Adrenal gland (tissue), 12 donors: Measurements from ENCODE around the gene AMPH. TPM values are rescaled to one million over a fixed set of nuclear protein-coding genes. Genes with fewer than 3 reads are reported as not detected.
A peak's percentile ranks its signal among the peaks of the same experiment; 100 is the strongest.

Source experiments
- DNase-seq, 7 donors: peaks; one replicate each; pipeline ENCODE4 v3.0.0-alpha.2; 2019 to 2020
- H3K27ac ChIP-seq, 5 donors: fragments of 200-600 bp; sonication (generic) in 4 of 5; 1 replicate in 3 of 5; 2 replicates in 2 of 5; pipeline versions ENCODE4 v1.5.1 to v1.8.0; 2016 to 2020; ENCODE audit warnings: mild to moderate bottlenecking in 1 of 5
- H3K27me3 ChIP-seq: fragments of 200-600 bp; 2 replicates; pipeline ENCODE4 v1.8.0; 2021
- H3K36me3 ChIP-seq, 2 donors: fragments of 200-600 bp; replicated peaks in 1 of 2; 1 replicate in 1 of 2; 2 replicates in 1 of 2; pipeline versions ENCODE4 v1.5.1 to v1.8.0; 2018 to 2022
- H3K4me1 ChIP-seq, 2 donors: fragments of 200-600 bp; replicated peaks in 1 of 2; 1 replicate in 1 of 2; 2 replicates in 1 of 2; pipeline versions ENCODE4 v1.5.1 to v1.8.0; 2018 to 2021
- H3K4me3 ChIP-seq, 4 donors: fragments of 200-600 bp; sonication (generic) in 3 of 4; one replicate each; pipeline ENCODE4 v1.5.1; 2016 to 2018
- H3K9me3 ChIP-seq, 3 donors: fragments of 200-600 bp; sonication (generic) in 1 of 3; replicated peaks in 1 of 3; 1 replicate in 2 of 3; 2 replicates in 1 of 3; pipeline versions ENCODE4 v1.5.1 to v1.8.0; 2016 to 2021
- POLR2A ChIP-seq, 2 donors: fragments of 450-650 bp; IDR thresholded peaks; one replicate each; pipeline ENCODE4 v1.6.1; 2017; ENCODE audit warnings: antibody characterized with exemption in 2 of 2, mild to moderate bottlenecking in 2 of 2, moderate library complexity in 1 of 2
- WGBS, 4 donors: extraction: QIAGEN DNeasy Blood & Tissue Kit in 2 of 4; methylation state at CpG; one replicate each; pipeline versions ENCODE4 v1.1.5 to v1.1.7; 2013 to 2017; 5-methylcytosine and 5-hydroxymethylcytosine counted together
- intact Hi-C, 2 donors: fragments of 100-400 bp; cut with DNase I; formaldehyde crosslinking; loops; one replicate each; pipeline versions ENCODE4 v1.14.1 to v1.15.0; 2022 to 2023
- polyA plus RNA-seq, 3 donors: library from polyadenylated mRNA; stranded (reverse); fragments of 200-250 nt in 2 of 3; fragments of 350-450 nt in 1 of 3; fragmentation: Illumina TruSeq in 1 of 3; extraction: RNeasy Lipid Tissue Mini Kit (QIAGEN cat#74804) in 1 of 3; gene quantifications; one replicate each; pipeline ENCODE4 v1.2.3, GENCODE V29; 2013 to 2014
- total RNA-seq, 9 donors: library from RNA; depleted of rRNA in 4 of 9; stranded (reverse); fragments of >200 nt in 4 of 9; fragments of 120-200 nt in 1 of 9; fragmentation: NEBNext Ultra II Directional in 1 of 9; extraction: Animal tissue kit (Norgen Biotek cat#: 25700) in 1 of 9; gene quantifications; one replicate each; pipeline versions ENCODE4 v1.1.0 to v1.2.4, GENCODE V29; 2013 to 2023
- TF ChIP-seq, protein P1 (sequence below), 6 experiments: fragments of 450-650 bp in 4 of 6; fragments of 200-600 bp in 2 of 6; sonication (generic) in 1 of 6; IDR thresholded peaks; 1 replicate in 5 of 6; 2 replicates in 1 of 6; pipeline versions ENCODE4 v1.5.1 to v1.8.0; 2016 to 2021; ENCODE audit warnings: antibody characterized with exemption in 6 of 6, mild to moderate bottlenecking in 2 of 6, moderate library complexity in 1 of 6
- donor health status: healthy with polysubstance abuse.
- donor health status: Bipolar disorder and iron deficiency.
- donor health status: DM: yes; HTN: yes; CAD: no.
- donor health status: DM: no; HTN: no; CAD: no.
- donor health status: DM: no; HTN: no; CAD: no.
- donor health status: DM: yes; HTN: yes; CAD: no.

AMPH gene
- total and polyA plus RNA-seq, 12 donors: 0.18 to 4.4 (median 1.1) TPM; not detected in 1

GRCh38 chr7:38476764-38477163, 154.4 kb downstream of the AMPH start:
- Histone ChIP-seq H3K36me3 (no peaks in the 10 kb centered on the region), H3K4me1 (no peaks in the 10 kb centered on the region), H3K27me3 (no peaks in the 10 kb centered on the region), H3K4me3 (no peak overlapping the region), H3K9me3 (no peaks in the 10 kb centered on the region), H3K27ac (no peak overlapping the region)
- TF ChIP-seq, protein P1, sequence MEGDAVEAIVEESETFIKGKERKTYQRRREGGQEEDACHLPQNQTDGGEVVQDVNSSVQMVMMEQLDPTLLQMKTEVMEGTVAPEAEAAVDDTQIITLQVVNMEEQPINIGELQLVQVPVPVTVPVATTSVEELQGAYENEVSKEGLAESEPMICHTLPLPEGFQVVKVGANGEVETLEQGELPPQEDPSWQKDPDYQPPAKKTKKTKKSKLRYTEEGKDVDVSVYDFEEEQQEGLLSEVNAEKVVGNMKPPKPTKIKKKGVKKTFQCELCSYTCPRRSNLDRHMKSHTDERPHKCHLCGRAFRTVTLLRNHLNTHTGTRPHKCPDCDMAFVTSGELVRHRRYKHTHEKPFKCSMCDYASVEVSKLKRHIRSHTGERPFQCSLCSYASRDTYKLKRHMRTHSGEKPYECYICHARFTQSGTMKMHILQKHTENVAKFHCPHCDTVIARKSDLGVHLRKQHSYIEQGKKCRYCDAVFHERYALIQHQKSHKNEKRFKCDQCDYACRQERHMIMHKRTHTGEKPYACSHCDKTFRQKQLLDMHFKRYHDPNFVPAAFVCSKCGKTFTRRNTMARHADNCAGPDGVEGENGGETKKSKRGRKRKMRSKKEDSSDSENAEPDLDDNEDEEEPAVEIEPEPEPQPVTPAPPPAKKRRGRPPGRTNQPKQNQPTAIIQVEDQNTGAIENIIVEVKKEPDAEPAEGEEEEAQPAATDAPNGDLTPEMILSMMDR (IDR thresholded peaks at IDR 0.05): no peak
- TF ChIP-seq POLR2A (IDR thresholded peaks at IDR 0.05): no peak
- DNase-seq: no peak
- 86 to 90% (median 89%) methylated on average over 6 of the region's 6 CpGs for WGBS, 4 donors
- intact Hi-C loops: no loop called here

DNA sequence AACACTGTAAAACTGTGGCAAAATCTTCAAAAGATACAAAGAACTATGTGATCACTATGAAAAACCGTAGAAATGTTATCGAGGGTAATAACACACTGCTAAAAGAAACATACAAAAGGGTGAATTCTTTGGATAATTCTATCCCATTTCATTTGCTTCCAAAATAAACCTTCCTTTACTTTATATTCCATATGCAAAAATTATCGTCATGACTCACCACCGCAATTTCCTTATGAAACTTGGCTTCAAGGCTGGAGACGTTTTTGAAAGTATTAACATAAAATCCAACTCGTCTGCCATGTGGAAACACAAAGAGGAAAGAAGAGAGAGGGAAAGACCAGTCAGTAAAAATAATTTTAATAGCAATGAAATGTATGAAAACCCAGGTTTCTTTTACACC, 165.2 kb downstream of the AMPH start:
- TF ChIP-seq POLR2A (IDR thresholded peaks at IDR 0.05): no peak
- TF ChIP-seq, protein P1 (IDR thresholded peaks at IDR 0.05): no peak
- DNase-seq: no peak
- H3K4me1 ChIP-seq: no peaks in the 10 kb centered on the region
- no peaks in the 10 kb centered on the region for H3K27me3 ChIP-seq
- H3K4me3 ChIP-seq: no peak overlapping the region
- no peak overlapping the region for H3K27ac ChIP-seq
- 70 to 77% (median 74%) methylated on average over 6 of the region's 6 CpGs for WGBS, 4 donors
- H3K36me3 ChIP-seq: no peaks in the 10 kb centered on the region
- H3K9me3 ChIP-seq: no peaks in the 10 kb centered on the region
- intact Hi-C loops: no loop called here

- Histone ChIP-seq H3K4me3 (no peak overlapping the region), H3K27me3 (no peaks in the 10 kb centered on the region), H3K36me3 (no peaks in the 10 kb centered on the region), H3K4me1 (no peaks in the 10 kb centered on the region), H3K27ac (no peak overlapping the region), H3K9me3 (no peaks in the 10 kb centered on the region)
- WGBS, 4 donors: 49 to 62% (median 51%) methylated on average over 8 of the region's 8 CpGs
- peak in 5 of 7 donors; percentile 12 to 77 (median 35) for DNase-seq
- no peak for TF ChIP-seq POLR2A (IDR thresholded peaks at IDR 0.05)
- TF ChIP-seq, protein P1 (IDR thresholded peaks at IDR 0.05): no peak
- intact Hi-C loops: no loop called here
Measured at GRCh38 chr7:38463277-38464225, 167.6 kb downstream of the AMPH start.

GRCh38 chr7:38462819-38463218, 168.4 kb downstream of the AMPH start:
- WGBS, 4 donors: 90 to 98% (median 92%) methylated on average over 11 of the region's 11 CpGs
- H3K4me1 ChIP-seq: no peaks in the 10 kb centered on the region
- H3K27me3 ChIP-seq: no peaks in the 10 kb centered on the region
- H3K9me3 ChIP-seq: no peaks in the 10 kb centered on the region
- intact Hi-C loops: no loop called here
- no peak for DNase-seq
- H3K27ac ChIP-seq: no peak overlapping the region
- no peaks in the 10 kb centered on the region for H3K36me3 ChIP-seq
- TF ChIP-seq, protein P1 (IDR thresholded peaks at IDR 0.05): no peak
- no peak for TF ChIP-seq POLR2A (IDR thresholded peaks at IDR 0.05)
- H3K4me3 ChIP-seq: no peak overlapping the region
